GM19463 (cell line): ENCODE results near the gene TBL1XR1.
"Not testable (repeated sequence)": the region's sequence is repeated elsewhere in the genome, so short reads cannot be mapped to it uniquely, and the experiment has no call there.

Source experiments
- ATAC-seq: cut with Tn5 transposase; IDR thresholded peaks from one replicate; pipeline ENCODE4 v1.9.1; 2021; ENCODE audit warnings: mild to moderate bottlenecking, moderate library complexity; ENCODE audit not compliant: unreplicated experiment

Gene TBL1XR1

GRCh38 chr3:177185035-177185574 lies 12.2 kb downstream of the TBL1XR1 start:
- ATAC-seq, result peak; percentile 27

GRCh38 chr3:177184602-177185001 lies 12.7 kb downstream of the TBL1XR1 start:
- ATAC-seq, result peak; percentile 81

- ATAC-seq, result no peak
Observed at GRCh38 chr3:177182352-177182751, 14.9 kb downstream of the TBL1XR1 start.

- no peak for ATAC-seq
Observed at GRCh38 chr3:177181418-177181817, 15.9 kb downstream of the TBL1XR1 start.

GRCh38 chr3:177180506-177180905 lies 16.8 kb downstream of the TBL1XR1 start:
- ATAC-seq, result no peak

GRCh38 chr3:177179281-177180067 lies 17.8 kb downstream of the TBL1XR1 start:
- no peak for ATAC-seq

GRCh38 chr3:177177749-177178221 lies 19.5 kb downstream of the TBL1XR1 start:
- ATAC-seq, result no peak

GRCh38 chr3:177174607-177175170 lies 22.6 kb downstream of the TBL1XR1 start:
- ATAC-seq, result no peak

- ATAC-seq, result no peak
Observed at GRCh38 chr3:177169936-177170722, 27.2 kb downstream of the TBL1XR1 start.

- ATAC-seq, result no peak
Observed at GRCh38 chr3:177168431-177168830, 28.9 kb downstream of the TBL1XR1 start.

GRCh38 chr3:177162742-177163141 lies 34.5 kb downstream of the TBL1XR1 start:
- ATAC-seq, result no peak

GRCh38 chr3:177161603-177162002 lies 35.7 kb downstream of the TBL1XR1 start:
- not testable (repeated sequence) for ATAC-seq

GRCh38 chr3:177158461-177158860 lies 38.8 kb downstream of the TBL1XR1 start:
- ATAC-seq, result no peak

- ATAC-seq, result no peak
Observed at GRCh38 chr3:177157492-177157891, 39.8 kb downstream of the TBL1XR1 start.

GRCh38 chr3:177154733-177155132 lies 42.5 kb downstream of the TBL1XR1 start:
- ATAC-seq, result no peak

- peak; percentile 67 for ATAC-seq
Observed at GRCh38 chr3:177150970-177151627, 46.2 kb downstream of the TBL1XR1 start.

GRCh38 chr3:177150218-177150916 lies 46.9 kb downstream of the TBL1XR1 start:
- ATAC-seq, result peak; percentile 13

GRCh38 chr3:177149106-177149505 lies 48.2 kb downstream of the TBL1XR1 start:
- no peak for ATAC-seq

- no peak for ATAC-seq
Observed at GRCh38 chr3:177147790-177148189, 49.5 kb downstream of the TBL1XR1 start.

GRCh38 chr3:177146646-177147045 lies 50.6 kb downstream of the TBL1XR1 start:
- no peak for ATAC-seq
